NOMO-1 treated with DMSO at 0.1 percent for 48 hours (cell line): ENCODE measurements around the gene DRD4.

ENCODE experiments used
- DNase-seq: peaks from one replicate; lab custom pipeline; 2025; ENCODE audit not compliant: unreplicated experiment; lab: John Stamatoyannopoulos, UW

DRD4 gene

GRCh38 chr11:636511-637332 lies at the start of gene DRD4:
Gene DRD4, plus strand, starts transcription at chr11:637269. Its CDS starts 36 bp downstream, at chr11:637305.
- DNase-seq: no peak

GRCh38 chr11:587546-587945 lies 49.5 kb upstream of the DRD4 start:
- DNase-seq: no peak

- DNase-seq: peak; percentile 91
Measured at GRCh38 chr11:587978-588380, 49.1 kb upstream of the DRD4 start.

GRCh38 chr11:589798-590197 lies 47.3 kb upstream of the DRD4 start:
- no peak for DNase-seq

- DNase-seq: no peak
Measured at GRCh38 chr11:590997-591396, 46.1 kb upstream of the DRD4 start.

GRCh38 chr11:592501-592900 lies 44.6 kb upstream of the DRD4 start:
- no peak for DNase-seq

GRCh38 chr11:592918-593317 lies 44.2 kb upstream of the DRD4 start:
- DNase-seq: no peak

- DNase-seq: no peak
Measured at GRCh38 chr11:593347-593746, 43.7 kb upstream of the DRD4 start.

GRCh38 chr11:595400-595799 lies 41.7 kb upstream of the DRD4 start:
- DNase-seq: no peak

- no peak for DNase-seq
Measured at GRCh38 chr11:596374-596773, 40.7 kb upstream of the DRD4 start.

GRCh38 chr11:597166-597725 lies 39.8 kb upstream of the DRD4 start:
- DNase-seq: no peak

GRCh38 chr11:598005-598680 lies 38.9 kb upstream of the DRD4 start:
- no peak for DNase-seq

- DNase-seq: no peak
Measured at GRCh38 chr11:601573-602245, 35.4 kb upstream of the DRD4 start.

GRCh38 chr11:603154-603553 lies 33.9 kb upstream of the DRD4 start:
- no peak for DNase-seq

- no peak for DNase-seq
Measured at GRCh38 chr11:605286-606129, 31.6 kb upstream of the DRD4 start.

GRCh38 chr11:606245-606644 lies 30.8 kb upstream of the DRD4 start:
- no peak for DNase-seq

GRCh38 chr11:607020-607780 lies 29.9 kb upstream of the DRD4 start:
- DNase-seq: no peak

GRCh38 chr11:607971-608659 lies 29.0 kb upstream of the DRD4 start:
- no peak for DNase-seq

- no peak for DNase-seq
Measured at GRCh38 chr11:608791-609251, 28.2 kb upstream of the DRD4 start.
